Thyroid gland (tissue), 4 donors: ENCODE data around the gene FIP1L1. TPM values are rescaled to one million over a fixed set of nuclear protein-coding genes. Genes with fewer than 3 reads are reported as not detected.

Experiments used
- DNase-seq, 2 donors: peaks; one replicate each; pipeline ENCODE4 v3.0.0-alpha.2; 2019
- H3K27ac ChIP-seq, 3 donors: fragments of 200-600 bp; sonication (generic); 1 replicate in 2 of 3; 2 replicates in 1 of 3; pipeline ENCODE4 v1.5.1; 2016 to 2019; ENCODE audit warnings: mild to moderate bottlenecking in 1 of 3, moderate library complexity in 1 of 3
- H3K27me3 ChIP-seq: fragments of 200-600 bp; sonication (generic); one replicate; pipeline ENCODE4 v1.5.1; 2019
- H3K36me3 ChIP-seq, 2 donors: fragments of 200-600 bp; sonication (generic); one replicate each; pipeline ENCODE4 v1.5.1; 2016 to 2019
- H3K4me1 ChIP-seq, 2 donors: fragments of 200-600 bp; sonication (generic); one replicate each; pipeline ENCODE4 v1.5.1; 2017 to 2019
- H3K4me3 ChIP-seq, 3 donors: fragments of 200-600 bp; sonication (generic); replicated peaks in 1 of 3; 1 replicate in 2 of 3; 2 replicates in 1 of 3; pipeline ENCODE4 v1.5.1; 2016; ENCODE audit warnings: mild to moderate bottlenecking in 1 of 3
- H3K9me3 ChIP-seq: fragments of 200-600 bp; sonication (generic); one replicate; pipeline ENCODE4 v1.5.1; 2017
- CTCF ChIP-seq, 6 experiments: fragments of 200-600 bp in 3 of 6; fragments of 450-650 bp in 3 of 6; sonication (generic) in 3 of 6; IDR thresholded peaks; one replicate each; pipeline ENCODE4 v1.5.1; 2016 to 2019; ENCODE audit warnings: antibody characterized with exemption in 6 of 6, mild to moderate bottlenecking in 2 of 6, inconsistent platforms in 1 of 6, moderate library complexity in 1 of 6
- POLR2A ChIP-seq, 2 donors: fragments of 450-650 bp; IDR thresholded peaks; one replicate each; pipeline ENCODE4 v1.6.1; 2017; ENCODE audit warnings: antibody characterized with exemption in 2 of 2, mild to moderate bottlenecking in 2 of 2, moderate library complexity in 1 of 2
- WGBS, 2 donors: methylation state at CpG; one replicate each; pipeline ENCODE4 v1.1.5; 2017; 5-methylcytosine and 5-hydroxymethylcytosine counted together
- intact Hi-C: fragments of 100-400 bp; cut with DNase I; formaldehyde crosslinking; loops from one replicate; pipeline ENCODE4 v1.15.1; 2023
- total RNA-seq, 4 donors: library from RNA; depleted of rRNA; stranded (reverse); fragments of >200 nt; gene quantifications; one replicate each; pipeline ENCODE4 v1.2.3, GENCODE V29; 2016

The FIP1L1 gene
- total RNA-seq, 4 donors from 2014 or later = 55.4 to 66.1 (median 59.1) TPM

GRCh38 chr4:53349091-53349491 lies 28.4 kb upstream of the FIP1L1 start:
- intact Hi-C loops = no loop called here
- WGBS, 2 donors = 85 to 92% methylated on average over 4 of the region's 4 CpGs
- Histone ChIP-seq H3K36me3 (peaks cover 0 to 9% of the 10 kb centered on the region in 2 donors), H3K9me3 (no peaks in the 10 kb centered on the region), H3K4me3 (no peak overlapping the region), H3K4me1 (no peaks in the 10 kb centered on the region), H3K27ac (no peak overlapping the region), H3K27me3 (no peaks in the 10 kb centered on the region)
- TF ChIP-seq CTCF (IDR thresholded peaks at IDR 0.05) (no peak), POLR2A (IDR thresholded peaks at IDR 0.05) (no peak)
- no peak for DNase-seq

DNA sequence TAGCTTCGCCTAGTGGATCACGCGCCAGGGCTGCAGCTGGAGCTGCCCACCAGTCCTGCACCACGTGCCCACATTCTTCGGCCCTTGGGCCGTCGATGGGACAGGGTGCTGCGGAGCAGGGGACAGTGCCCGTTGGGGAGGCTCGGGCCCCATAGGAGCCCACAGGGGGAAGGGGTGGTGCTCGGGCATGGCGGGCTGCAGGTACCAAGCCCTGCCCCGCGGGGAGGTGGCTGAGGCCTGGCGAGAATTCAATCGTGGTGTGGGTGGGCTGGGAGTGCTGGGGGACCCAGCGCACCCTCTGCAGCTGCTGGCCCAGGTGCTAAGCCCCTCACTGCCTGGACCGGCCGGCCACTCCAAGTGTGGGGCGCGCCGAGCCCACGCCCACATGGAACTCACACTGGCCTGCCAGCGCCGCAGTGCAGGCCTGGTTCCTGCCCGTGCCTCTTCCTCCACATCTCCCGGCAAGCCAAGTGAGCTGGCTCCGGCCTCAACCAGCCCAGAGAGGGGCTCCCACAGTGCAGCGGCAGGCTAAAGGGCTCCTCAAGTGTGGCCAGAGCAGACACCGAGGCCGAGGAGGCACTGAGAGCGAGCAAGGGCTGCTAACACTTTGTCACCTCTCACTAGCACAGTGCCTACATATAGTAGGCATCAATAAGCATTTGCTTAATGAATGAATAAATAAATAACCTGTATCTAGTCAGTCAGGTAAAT lies 23.3 kb upstream of the FIP1L1 start:
- no peak for DNase-seq
- WGBS, 2 donors = 96 to 98% methylated on average over 21 to 24 of the region's 32 CpGs

GRCh38 chr4:53355930-53356521 lies 21.4 kb upstream of the FIP1L1 start:
- Histone ChIP-seq H3K4me3 (no peak overlapping the region), H3K27ac (no peak overlapping the region), H3K4me1 (no peaks in the 10 kb centered on the region), H3K9me3 (no peaks in the 10 kb centered on the region), H3K27me3 (no peaks in the 10 kb centered on the region), H3K36me3 (peaks cover 0 to 9% of the 10 kb centered on the region in 2 donors)
- intact Hi-C loops = no loop called here
- DNase-seq = no peak
- TF ChIP-seq CTCF (IDR thresholded peaks at IDR 0.05) = no peak
- no peak for TF ChIP-seq POLR2A (IDR thresholded peaks at IDR 0.05)

More for the DNA sequence above, 23.3 kb upstream of the FIP1L1 start:
- no peaks in the 10 kb centered on the region for H3K9me3 ChIP-seq
- no peak for TF ChIP-seq CTCF (IDR thresholded peaks at IDR 0.05)
- no peak for TF ChIP-seq POLR2A (IDR thresholded peaks at IDR 0.05)
- H3K27ac ChIP-seq = no peak overlapping the region
- H3K36me3 ChIP-seq = peaks cover 0 to 9% of the 10 kb centered on the region in 2 donors
- H3K4me3 ChIP-seq = no peak overlapping the region
- intact Hi-C loops = no loop called here
- no peaks in the 10 kb centered on the region for H3K27me3 ChIP-seq
- H3K4me1 ChIP-seq = no peaks in the 10 kb centered on the region

DNA sequence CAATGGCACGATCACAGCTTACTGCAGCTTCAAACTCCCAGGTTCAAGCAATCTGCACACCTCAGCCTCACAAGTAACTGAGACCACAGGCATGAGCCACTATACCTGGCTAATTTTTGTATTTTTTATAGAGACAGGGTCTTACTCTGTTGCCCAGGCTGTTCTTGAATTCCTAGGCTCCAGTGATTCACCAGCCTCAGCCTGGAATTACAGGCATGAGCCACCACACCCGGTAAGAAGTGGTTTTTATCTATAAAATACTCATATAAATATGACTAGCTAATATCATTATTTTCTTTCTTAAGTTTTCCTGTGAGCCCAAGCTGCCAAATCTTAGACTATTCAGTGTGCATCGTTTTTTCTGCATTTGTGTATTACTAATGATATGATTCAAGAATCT lies 16.0 kb upstream of the FIP1L1 start:
- intact Hi-C loops = no loop called here

More for the DNA sequence above, 16.0 kb upstream of the FIP1L1 start:
- Histone ChIP-seq H3K4me1 (peaks cover 12 to 28% of the 10 kb centered on the region in 2 donors), H3K27me3 (no peaks in the 10 kb centered on the region), H3K9me3 (no peaks in the 10 kb centered on the region), H3K4me3 (no peak overlapping the region), H3K36me3 (no peaks in the 10 kb centered on the region), H3K27ac (no peak overlapping the region)
- TF ChIP-seq CTCF (IDR thresholded peaks at IDR 0.05) (no peak), POLR2A (IDR thresholded peaks at IDR 0.05) (no peak)
- DNase-seq = no peak
- 89% methylated on average over 3 of the region's 3 CpGs for WGBS, 2 donors
